CMK (cell line): ENCODE measurements around the gene KCNN1.
"Not testable (repeated sequence)": the region's sequence is repeated elsewhere in the genome, so short reads cannot be mapped to it uniquely, and the experiment has no call there.

ENCODE experiments used
- DNase-seq: peaks from one replicate; pipeline ENCODE4 v3.0.0-alpha.2; 2010; ENCODE audit warnings: low read depth

Gene KCNN1

GRCh38 chr19:18029617-18030338 lies 62.9 kb downstream of the KCNN1 start:
- no peak for DNase-seq

- not testable (repeated sequence) for DNase-seq
Measured at GRCh38 chr19:18031401-18031800, 64.5 kb downstream of the KCNN1 start.

- not testable (repeated sequence) for DNase-seq
Measured at GRCh38 chr19:18032102-18032501, 65.2 kb downstream of the KCNN1 start.

GRCh38 chr19:18041054-18041453 lies 74.1 kb downstream of the KCNN1 start:
- DNase-seq = no peak

GRCh38 chr19:18043676-18044075 lies 76.8 kb downstream of the KCNN1 start:
- no peak for DNase-seq

- no peak for DNase-seq
Measured at GRCh38 chr19:18044825-18045304, 78.0 kb downstream of the KCNN1 start.

- DNase-seq = no peak
Measured at GRCh38 chr19:18045307-18046050, 78.6 kb downstream of the KCNN1 start.

- DNase-seq = no peak
Measured at GRCh38 chr19:18046059-18046718, 79.3 kb downstream of the KCNN1 start.

- DNase-seq = no peak
Measured at GRCh38 chr19:18049385-18049784, 82.5 kb downstream of the KCNN1 start.
